Posterior cingulate gyrus (tissue), 11 donors: ENCODE data around the gene NAV2.
"Not testable (repeated sequence)": the region's sequence is repeated elsewhere in the genome, so short reads cannot be mapped to it uniquely, and the experiment has no call there.

Experiments
- DNase-seq, 10 donors: peaks; one replicate each; pipeline versions ENCODE4 v3.0.0 to v3.0.0-alpha.2; 2020 to 2021; ENCODE audit warnings: mixed read lengths in 3 of 10
- intact Hi-C: fragments of 100-400 bp; cut with DNase I; formaldehyde crosslinking; loops from one replicate; pipeline ENCODE4 v1.15.1; 2023

The NAV2 gene

GRCh38 chr11:19924716-19925115 lies 212.1 kb downstream of the NAV2 start:
- no peak for DNase-seq
- intact Hi-C loops = no loop called here

- intact Hi-C loops, DNase-seq: not testable (repeated sequence)
These were observed 214.8 kb downstream of the NAV2 start for GRCh38 chr11:19927403-19927802.

- intact Hi-C loops = no loop called here
- DNase-seq = no peak
These were observed 216.5 kb downstream of the NAV2 start for GRCh38 chr11:19929147-19929546.

- DNase-seq = no peak
- intact Hi-C loops = no loop called here
These were observed 217.0 kb downstream of the NAV2 start for GRCh38 chr11:19929655-19930054.

GRCh38 chr11:19931141-19931770 lies 218.6 kb downstream of the NAV2 start:
- peak in 1 of 10 donors; percentile 81 for DNase-seq
- intact Hi-C loops = no loop called here

- DNase-seq = peak in 4 of 10 donors; percentile 17 to 88 (median 52)
- intact Hi-C loops = no loop called here
These were observed 219.2 kb downstream of the NAV2 start for GRCh38 chr11:19931771-19932369.

GRCh38 chr11:19933132-19933735 lies 220.6 kb downstream of the NAV2 start:
- DNase-seq = peak in 1 of 10 donors; percentile 82
- intact Hi-C loops = no loop called here

GRCh38 chr11:19933801-19934488 lies 221.3 kb downstream of the NAV2 start:
- DNase-seq = no peak
- intact Hi-C loops = no loop called here

GRCh38 chr11:19934828-19935259 lies 222.2 kb downstream of the NAV2 start:
- DNase-seq = peak in 1 of 10 donors; percentile 49
- intact Hi-C loops = no loop called here

GRCh38 chr11:19935507-19935906 lies 222.9 kb downstream of the NAV2 start:
- DNase-seq = no peak
- intact Hi-C loops = no loop called here

- no peak for DNase-seq
- intact Hi-C loops = no loop called here
These were observed 223.8 kb downstream of the NAV2 start for GRCh38 chr11:19936461-19936860.

- peak in 4 of 10 donors; percentile 38 to 77 (median 60) for DNase-seq
- intact Hi-C loops = no loop called here
These were observed 225.7 kb downstream of the NAV2 start for GRCh38 chr11:19938169-19938856.

- intact Hi-C loops = no loop called here
- no peak for DNase-seq
These were observed 226.2 kb downstream of the NAV2 start for GRCh38 chr11:19938866-19939265.

GRCh38 chr11:19939415-19939929 lies 226.8 kb downstream of the NAV2 start:
- intact Hi-C loops = no loop called here
- no peak for DNase-seq

GRCh38 chr11:19940831-19941230 lies 228.2 kb downstream of the NAV2 start:
- intact Hi-C loops = no loop called here
- no peak for DNase-seq

GRCh38 chr11:19946681-19947080 lies 234.0 kb downstream of the NAV2 start:
- no peak for DNase-seq
- intact Hi-C loops = no loop called here

- no peak for DNase-seq
- intact Hi-C loops = no loop called here
These were observed 235.0 kb downstream of the NAV2 start for GRCh38 chr11:19947537-19948114.

- intact Hi-C loops = loop anchor here (5.0 to 10.0 kb wide), 4 partner anchors 45 to 405 kb away; no protein-coding TSS in a partner anchor
These were observed 237.0 kb downstream of the NAV2 start for GRCh38 chr11:19949606-19950005.

GRCh38 chr11:19951558-19952115 lies 239.0 kb downstream of the NAV2 start:
- intact Hi-C loops = loop anchor here (5.0 to 10.0 kb wide), 4 partner anchors 47 to 403 kb away; no protein-coding TSS in a partner anchor
- no peak for DNase-seq

More at GRCh38 chr11:19949606-19950005, 237.0 kb downstream of the NAV2 start:
- no peak for DNase-seq
